SH-SY5Y (cell line): Measurements from ENCODE around the gene GLI3.

Source experiments
- GATA2 ChIP-seq: IDR thresholded peaks from 2 replicates; pipeline ENCODE4 v1.6.1; 2011; ENCODE audit warnings: mild to moderate bottlenecking, low read depth, low read length
- GATA3 ChIP-seq: IDR thresholded peaks from 2 replicates; pipeline ENCODE4 v1.6.1; 2011; ENCODE audit warnings: low read depth, mild to moderate bottlenecking, low read length, moderate library complexity

GRCh38 chr7:42174391-42174912 lies 62.6 kb downstream of the GLI3 start:
- no peak for TF ChIP-seq GATA3
- no peak for TF ChIP-seq GATA2
